KOPT-K1 (cell line): ENCODE results near the gene ADISSP.

ENCODE experiments used
- H3K27ac ChIP-seq: fragments of 200-600 bp; sonication (generic); 2 replicates; pipeline ENCODE4 v1.5.1; 2016; ENCODE audit warnings: antibody characterized with exemption, mild to moderate bottlenecking, low read depth, low read length; ENCODE audit not compliant: poor library complexity, severe bottlenecking
- H3K36me3 ChIP-seq: fragments of 200-600 bp; sonication (generic); 2 replicates; pipeline ENCODE4 v1.5.1; 2017; ENCODE audit warnings: antibody characterized with exemption, mild to moderate bottlenecking, low read length, moderate library complexity; ENCODE audit not compliant: insufficient read depth
- H3K9me3 ChIP-seq: fragments of 200-600 bp; sonication (generic); 2 replicates; pipeline ENCODE4 v1.5.1; 2017; ENCODE audit warnings: antibody characterized with exemption, low read length, mild to moderate bottlenecking; ENCODE audit not compliant: insufficient read depth, poor library complexity, severe bottlenecking

The ADISSP gene

DNA sequence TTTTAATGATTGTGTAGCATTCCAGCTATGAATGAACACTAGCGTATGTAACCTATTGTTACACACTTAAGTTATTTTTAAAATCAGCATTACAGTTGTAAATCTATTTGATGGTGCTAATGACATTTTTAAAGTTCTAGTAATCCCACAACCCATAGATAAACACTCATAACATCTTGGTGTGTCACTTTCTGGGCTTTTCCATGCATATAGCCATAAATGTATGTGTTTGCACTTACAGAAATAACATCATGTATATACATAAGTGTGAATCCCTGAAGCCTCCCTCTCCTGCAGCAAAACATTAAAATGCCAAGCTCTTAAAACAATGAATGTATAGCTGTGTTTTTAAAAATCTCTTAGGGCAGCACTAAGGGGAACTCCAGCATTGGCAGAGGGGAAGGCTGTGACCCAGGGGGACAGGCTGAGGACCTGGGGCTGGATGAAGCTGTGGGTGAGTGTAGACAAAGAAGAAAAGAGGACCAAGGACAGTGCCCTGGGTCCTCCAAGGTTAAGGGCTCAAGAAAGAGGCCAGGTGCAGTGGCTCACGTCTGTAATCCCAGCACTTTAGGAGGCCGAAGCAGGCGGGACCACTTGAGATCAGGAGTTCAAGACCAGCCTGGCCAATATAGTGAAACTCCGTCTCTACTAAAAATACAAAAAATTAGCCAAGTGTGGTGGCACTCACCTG, 19.9 kb upstream of the ADISSP start:
- Histone ChIP-seq H3K27ac (peak overlapping the region; percentile 33), H3K36me3 (peaks cover 17% of the 10 kb centered on the region), H3K9me3 (no peaks in the 10 kb centered on the region)

GRCh38 chr20:3786665-3787323, 19.2 kb upstream of the ADISSP start, which contains the start of gene CENPB:
TSS of gene CENPB (minus strand) at chr20:3786740. CDS start at chr20:3786483, 257 bp downstream.
- Histone ChIP-seq H3K27ac (peak within 1 kb of the TSS; percentile 63), H3K36me3 (peaks cover 17% of the 10 kb centered on the region)

DNA sequence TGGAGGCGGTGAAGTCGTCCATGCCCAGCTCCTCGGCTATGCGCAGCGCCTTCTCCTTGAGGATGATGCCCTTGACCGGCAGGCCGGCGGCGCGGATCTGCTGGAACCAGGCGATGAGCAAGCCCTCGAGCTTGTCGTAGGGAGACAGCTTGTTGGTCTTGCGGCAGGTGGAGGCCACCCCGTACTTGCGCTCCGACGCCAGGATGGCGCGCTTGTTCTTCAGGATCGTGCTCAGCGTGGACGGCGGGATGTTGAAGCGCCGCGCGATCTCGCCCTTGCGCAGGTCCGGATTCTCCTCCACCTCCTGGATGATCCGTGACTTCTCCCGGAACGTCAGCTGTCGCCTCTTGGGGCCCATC, 18.6 kb upstream of the ADISSP start:
- H3K9me3 ChIP-seq = no peaks in the 10 kb centered on the region
- peaks cover 17% of the 10 kb centered on the region for H3K36me3 ChIP-seq
- H3K27ac ChIP-seq = peak overlapping the region; percentile 63

More at GRCh38 chr20:3786665-3787323, 19.2 kb upstream of the ADISSP start, which contains the start of gene CENPB:
- H3K9me3 ChIP-seq = no peaks in the 10 kb centered on the region

- Histone ChIP-seq H3K27ac (peak overlapping the region; percentile 63), H3K36me3 (peaks cover 17% of the 10 kb centered on the region), H3K9me3 (no peaks in the 10 kb centered on the region)
These were observed 17.9 kb upstream of the ADISSP start for GRCh38 chr20:3785240-3786125.

- H3K9me3 ChIP-seq = no peaks in the 10 kb centered on the region
- H3K36me3 ChIP-seq = peaks cover 17% of the 10 kb centered on the region
- H3K27ac ChIP-seq = no peak overlapping the region
These were observed 17.3 kb upstream of the ADISSP start for GRCh38 chr20:3784863-3785239.

DNA sequence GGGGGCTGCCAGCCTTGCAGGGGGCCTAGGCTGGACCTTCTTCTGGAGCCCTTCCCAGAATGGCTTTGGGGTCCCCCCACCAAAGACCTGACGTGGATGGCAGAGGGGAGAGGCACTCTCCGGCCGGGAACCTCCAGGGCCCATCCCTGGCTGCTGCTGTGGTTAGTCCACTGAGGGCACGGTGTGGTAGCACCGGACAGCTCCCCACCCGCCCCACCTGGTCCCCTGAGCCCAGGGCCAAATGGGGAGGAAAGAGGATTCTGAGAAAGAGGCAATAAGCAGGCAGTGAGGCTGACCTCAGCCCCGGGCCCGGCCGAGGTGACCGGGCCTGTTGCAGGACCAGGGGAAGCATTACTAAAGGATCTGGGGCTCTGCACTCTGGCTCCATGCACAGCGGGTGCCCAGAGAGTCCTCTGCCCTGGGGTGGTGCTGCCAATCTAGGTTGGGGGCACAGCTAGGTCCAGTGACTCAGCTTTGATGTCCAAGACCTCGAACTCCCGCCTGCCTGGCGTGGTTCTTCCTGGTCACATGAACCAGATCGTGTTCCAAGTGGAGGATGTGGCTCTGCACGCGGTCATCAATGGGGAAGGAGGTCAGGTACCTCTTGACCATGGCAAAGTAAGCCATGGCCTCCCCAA, 16.8 kb upstream of the ADISSP start:
- no peak overlapping the region for H3K27ac ChIP-seq
- H3K36me3 ChIP-seq = peaks cover 17% of the 10 kb centered on the region
- no peaks in the 10 kb centered on the region for H3K9me3 ChIP-seq

DNA sequence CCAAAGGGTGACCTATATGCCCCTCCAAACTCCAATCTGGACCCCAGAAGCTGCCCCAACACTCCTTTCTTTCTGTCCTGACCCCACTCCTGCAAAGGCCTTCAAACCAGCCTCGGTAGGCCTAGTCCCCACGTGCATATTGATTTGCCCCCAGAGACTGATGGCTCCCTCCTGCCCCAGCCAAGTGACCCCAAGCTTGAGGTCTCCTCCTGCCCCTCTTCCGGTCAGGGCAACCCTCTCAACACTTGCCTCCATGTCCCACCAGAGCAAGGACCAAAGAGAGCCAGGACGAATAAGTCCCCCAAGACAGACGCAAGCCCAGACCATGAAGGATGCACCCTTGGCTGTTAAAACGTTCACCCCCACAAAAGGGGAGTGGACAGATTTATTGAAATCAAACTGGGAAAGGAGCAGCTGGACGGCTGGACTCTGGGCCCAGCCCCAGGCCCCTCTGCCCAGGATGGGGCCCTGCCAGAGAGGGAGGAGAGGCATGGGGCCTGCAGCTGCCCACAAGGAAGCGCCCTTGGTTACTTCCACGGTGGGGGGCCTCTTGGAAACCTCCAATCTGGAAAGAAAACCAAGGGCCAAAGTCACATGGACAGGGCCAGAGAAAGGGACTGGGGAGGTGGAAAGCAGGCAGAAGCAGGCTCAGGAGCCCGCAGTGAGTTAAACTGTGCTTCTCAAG, 16.1 kb upstream of the ADISSP start:
- no peak overlapping the region for H3K27ac ChIP-seq
- H3K9me3 ChIP-seq = no peaks in the 10 kb centered on the region
- peaks cover 17% of the 10 kb centered on the region for H3K36me3 ChIP-seq

- Histone ChIP-seq H3K27ac (no peak overlapping the region), H3K36me3 (peaks cover 17% of the 10 kb centered on the region), H3K9me3 (no peaks in the 10 kb centered on the region)
These were observed 15.5 kb upstream of the ADISSP start for GRCh38 chr20:3783068-3783489.

DNA sequence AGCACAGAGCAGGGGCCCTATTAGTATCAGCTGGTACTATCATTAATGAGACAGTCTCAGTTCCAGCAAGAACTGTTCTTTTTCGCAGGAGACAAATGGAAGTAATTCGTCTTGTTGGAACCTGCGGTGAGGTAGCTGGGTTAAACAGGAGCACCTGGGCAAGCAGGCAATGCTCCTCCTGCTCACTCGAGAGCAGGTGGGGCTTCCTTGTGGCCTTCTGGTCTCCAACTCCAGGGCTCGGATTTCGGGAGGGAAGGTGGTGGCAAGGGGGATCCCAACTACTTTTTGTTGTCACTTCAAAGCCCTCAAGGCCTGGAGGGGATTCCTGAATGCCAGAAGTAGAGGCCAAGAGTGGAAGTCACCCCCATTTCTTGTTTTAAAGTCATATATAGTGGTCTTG, 15.0 kb upstream of the ADISSP start:
- no peaks in the 10 kb centered on the region for H3K9me3 ChIP-seq
- H3K36me3 ChIP-seq = peaks cover 17% of the 10 kb centered on the region
- no peak overlapping the region for H3K27ac ChIP-seq

- Histone ChIP-seq H3K36me3 (peaks cover 17% of the 10 kb centered on the region), H3K27ac (no peak within 1 kb of the TSS), H3K9me3 (no peaks in the 10 kb centered on the region)
These were observed 13.8 kb upstream of the ADISSP start, which contains the start of gene SPEF1 for GRCh38 chr20:3781153-3781910. TSS of gene SPEF1 (minus strand) at chr20:3781448. CDS start at chr20:3781287, 161 bp downstream.

DNA sequence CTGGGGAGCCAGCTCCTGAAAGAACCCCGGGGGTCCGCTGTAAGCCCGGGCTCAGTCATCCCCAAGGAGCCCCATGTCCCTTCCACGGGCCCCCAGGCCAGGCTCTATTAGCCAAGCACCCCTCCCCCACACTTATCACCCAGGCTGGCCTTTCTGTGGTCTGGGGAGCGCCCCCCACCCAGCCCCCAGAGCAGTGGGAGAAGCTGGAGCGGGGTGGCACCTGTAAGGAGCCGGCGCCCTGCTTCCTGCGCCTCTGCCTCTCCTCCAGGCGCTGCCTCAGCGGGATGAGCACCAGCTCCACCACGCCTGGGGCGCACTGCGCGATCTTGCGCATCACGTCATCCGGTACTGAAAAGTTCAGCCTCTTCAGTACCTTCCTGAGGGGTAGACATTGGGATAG, 11.4 kb upstream of the ADISSP start:
- H3K27ac ChIP-seq = no peak overlapping the region
- no peaks in the 10 kb centered on the region for H3K9me3 ChIP-seq
- 0 out of 2 replicates have a peak, but pooled peaks cover 3% of the 10 kb centered on the region for H3K36me3 ChIP-seq

DNA sequence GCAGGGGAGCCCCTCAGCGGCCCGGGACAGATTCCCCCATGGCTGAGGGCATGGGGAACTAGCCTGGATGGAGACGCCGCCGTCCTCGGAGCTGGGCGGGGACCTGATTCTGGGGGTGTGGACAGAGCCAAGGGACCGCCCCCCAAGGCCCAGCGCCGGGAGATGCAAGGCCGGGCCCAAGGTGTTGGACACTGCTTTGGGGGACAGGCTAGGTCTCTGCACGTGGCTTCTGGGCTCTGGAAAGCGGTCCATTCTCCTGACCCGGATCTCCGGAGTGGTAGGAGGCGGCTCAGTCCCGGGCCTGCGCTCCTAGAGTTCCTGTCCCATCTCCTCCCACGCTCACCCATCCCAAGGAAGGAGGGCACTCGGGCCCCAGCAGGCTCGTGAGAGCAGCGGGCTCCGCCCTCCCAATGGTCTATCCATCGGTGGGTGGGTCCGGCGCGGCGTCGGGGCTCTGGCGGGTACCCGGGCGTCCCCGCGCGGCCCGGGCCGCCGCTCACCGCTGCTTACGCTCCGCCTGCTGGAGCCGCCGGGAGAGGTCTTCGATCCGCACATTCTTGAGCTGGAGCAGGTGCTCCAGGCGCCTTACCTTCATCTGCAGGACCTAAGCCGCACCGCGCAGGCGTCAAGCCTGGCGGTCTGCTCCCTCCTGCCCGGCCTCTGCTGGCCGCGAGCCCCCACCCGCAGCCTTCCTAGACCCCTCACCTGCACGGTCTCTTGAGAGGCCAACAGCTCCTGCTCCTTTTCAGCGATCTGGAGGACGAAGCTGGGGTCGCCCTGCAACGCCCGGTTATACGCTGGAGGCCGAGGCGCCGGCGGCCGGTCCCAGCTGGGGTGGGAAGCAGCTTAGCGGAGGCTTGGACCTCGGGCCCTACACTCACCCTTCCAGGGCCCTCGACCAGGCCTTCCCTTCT, 10.4 kb upstream of the ADISSP start:
- Histone ChIP-seq H3K27ac (no peak overlapping the region), H3K36me3 (no peaks in the 10 kb centered on the region), H3K9me3 (no peaks in the 10 kb centered on the region)

DNA sequence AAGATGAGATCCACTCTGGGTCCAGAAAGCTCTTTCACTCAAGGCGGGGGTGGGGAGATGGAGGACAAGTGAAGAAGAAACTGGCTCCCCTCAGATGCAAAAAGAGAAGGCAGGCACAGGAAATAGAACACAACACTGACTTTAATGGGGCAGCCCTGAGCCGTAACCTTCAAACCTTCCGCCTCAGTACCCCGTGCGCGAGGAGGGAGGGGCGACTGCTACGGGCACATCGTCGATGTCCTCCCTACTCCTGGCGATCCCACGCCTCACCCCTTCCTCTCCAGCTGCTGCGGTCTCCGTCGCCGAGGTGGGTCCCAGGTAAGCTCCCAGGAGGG, 9.8 kb upstream of the ADISSP start:
- Histone ChIP-seq H3K27ac (no peak overlapping the region), H3K9me3 (no peaks in the 10 kb centered on the region), H3K36me3 (no peaks in the 10 kb centered on the region)
